Body of pancreas (tissue), 4 donors: Measurements from ENCODE around the gene CACNG7.

Experiments used
- CTCF ChIP-seq, 7 experiments: fragments of 450-650 bp in 4 of 7; fragments of 200-600 bp in 3 of 7; sonication (generic) in 3 of 7; IDR thresholded peaks; one replicate each; pipeline ENCODE4 v1.5.1; 2016 to 2019; ENCODE audit warnings: antibody characterized with exemption in 7 of 7
- POLR2A ChIP-seq, 3 donors: fragments of 450-650 bp; IDR thresholded peaks; one replicate each; pipeline ENCODE4 v1.6.1; 2016; ENCODE audit warnings: antibody characterized with exemption in 3 of 3, mild to moderate bottlenecking in 2 of 3

- TF ChIP-seq POLR2A (IDR thresholded peaks at IDR 0.05) (no peak), CTCF (IDR thresholded peaks at IDR 0.05) (no peak)
Observed at GRCh38 chr19:53880711-53881481, 28.2 kb upstream of the CACNG7 start.
